ENCODE results near the gene FAM20C.

FAM20C gene

DNA sequence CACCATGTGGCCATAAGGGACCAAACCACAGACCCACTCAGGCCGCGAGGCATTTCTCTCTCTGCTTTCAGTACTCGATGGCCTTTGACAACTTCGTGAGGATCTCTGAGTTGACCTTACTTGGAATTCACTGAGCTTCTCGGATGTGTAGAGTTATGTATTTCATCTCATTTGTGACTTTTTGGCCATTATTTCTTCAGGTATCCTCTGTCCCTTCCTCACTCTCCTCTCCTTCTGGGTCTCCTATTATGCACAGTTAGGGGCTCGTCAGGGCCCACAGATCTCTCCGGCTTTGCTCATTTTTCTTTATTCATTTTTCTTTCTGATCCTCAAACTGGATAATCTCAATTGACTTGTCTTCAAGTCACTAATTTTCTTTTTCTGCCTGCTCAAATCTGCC, 81.0 kb downstream of the FAM20C start:
- Histone ChIP-seq H3K4me1 (ENCODE audit: low read depth, poor library complexity, severe bottlenecking) (no peaks in the 10 kb centered on the region), H3K27me3 (ENCODE audit: insufficient read depth, low read depth) (peaks cover 46% of the 10 kb centered on the region; the same call in 1 of the 2 replicates)
- TF ChIP-seq, protein P1, sequence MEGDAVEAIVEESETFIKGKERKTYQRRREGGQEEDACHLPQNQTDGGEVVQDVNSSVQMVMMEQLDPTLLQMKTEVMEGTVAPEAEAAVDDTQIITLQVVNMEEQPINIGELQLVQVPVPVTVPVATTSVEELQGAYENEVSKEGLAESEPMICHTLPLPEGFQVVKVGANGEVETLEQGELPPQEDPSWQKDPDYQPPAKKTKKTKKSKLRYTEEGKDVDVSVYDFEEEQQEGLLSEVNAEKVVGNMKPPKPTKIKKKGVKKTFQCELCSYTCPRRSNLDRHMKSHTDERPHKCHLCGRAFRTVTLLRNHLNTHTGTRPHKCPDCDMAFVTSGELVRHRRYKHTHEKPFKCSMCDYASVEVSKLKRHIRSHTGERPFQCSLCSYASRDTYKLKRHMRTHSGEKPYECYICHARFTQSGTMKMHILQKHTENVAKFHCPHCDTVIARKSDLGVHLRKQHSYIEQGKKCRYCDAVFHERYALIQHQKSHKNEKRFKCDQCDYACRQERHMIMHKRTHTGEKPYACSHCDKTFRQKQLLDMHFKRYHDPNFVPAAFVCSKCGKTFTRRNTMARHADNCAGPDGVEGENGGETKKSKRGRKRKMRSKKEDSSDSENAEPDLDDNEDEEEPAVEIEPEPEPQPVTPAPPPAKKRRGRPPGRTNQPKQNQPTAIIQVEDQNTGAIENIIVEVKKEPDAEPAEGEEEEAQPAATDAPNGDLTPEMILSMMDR (conservative IDR thresholded peaks at IDR 0.05; ENCODE audit: low read depth, low read length), result no peak

DNA sequence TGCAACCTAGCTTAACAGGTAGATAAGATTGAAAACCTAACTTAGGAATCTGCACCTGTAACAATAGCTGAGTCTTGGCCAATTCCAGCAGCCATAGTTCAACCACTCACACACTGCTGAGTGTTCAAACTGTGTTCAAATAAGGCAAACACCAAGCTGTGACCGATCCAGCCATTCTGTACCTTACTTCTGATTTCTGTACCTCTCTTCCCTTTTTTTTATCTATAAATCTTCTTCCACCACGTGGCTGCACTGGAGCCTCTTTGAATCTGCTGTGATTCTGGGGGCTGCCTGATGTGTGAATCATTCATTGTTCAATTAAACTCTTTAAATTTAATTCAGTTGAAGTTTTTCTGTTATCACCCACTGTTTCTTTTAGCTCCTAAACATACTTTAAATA, 81.9 kb downstream of the FAM20C start:
- H3K9ac ChIP-seq, result no peak overlapping the region
- no peak overlapping the region for H3K4me3 ChIP-seq (IDR thresholded peaks at IDR 0.05; ENCODE audit: insufficient read depth, low read depth, low read length)
- TF ChIP-seq, protein P1 (conservative IDR thresholded peaks at IDR 0.05; ENCODE audit: low read depth, low read length), result no peak
- no peak overlapping the region for H2AFZ ChIP-seq (ENCODE audit: low read depth)
- H3K36me3 ChIP-seq (ENCODE audit: insufficient read depth), result no peaks in the 10 kb centered on the region
- no peaks in the 10 kb centered on the region for H4K20me1 ChIP-seq (ENCODE audit: insufficient read depth)
- H3K27ac ChIP-seq, result no peak overlapping the region
- no peak overlapping the region for H3K4me2 ChIP-seq
- peaks cover 48% of the 10 kb centered on the region; the same call in 1 of the 2 replicates for H3K27me3 ChIP-seq (ENCODE audit: insufficient read depth, low read depth)
- no peaks in the 10 kb centered on the region for H3K79me2 ChIP-seq (ENCODE audit: insufficient read depth, low read depth)
- H3K4me1 ChIP-seq (ENCODE audit: low read depth, poor library complexity, severe bottlenecking), result no peaks in the 10 kb centered on the region

More for the DNA sequence above, 81.0 kb downstream of the FAM20C start:
- H3K27ac ChIP-seq, result no peak overlapping the region
- no peaks in the 10 kb centered on the region for H4K20me1 ChIP-seq (ENCODE audit: insufficient read depth)
- no peaks in the 10 kb centered on the region for H3K79me2 ChIP-seq (ENCODE audit: insufficient read depth, low read depth)
- no peak overlapping the region for H3K4me3 ChIP-seq (IDR thresholded peaks at IDR 0.05; ENCODE audit: insufficient read depth, low read depth, low read length)
- H3K36me3 ChIP-seq (ENCODE audit: insufficient read depth), result no peaks in the 10 kb centered on the region
- no peak overlapping the region for H3K4me2 ChIP-seq
- no peak overlapping the region for H3K9ac ChIP-seq
- H2AFZ ChIP-seq (ENCODE audit: low read depth), result no peak overlapping the region

DNA sequence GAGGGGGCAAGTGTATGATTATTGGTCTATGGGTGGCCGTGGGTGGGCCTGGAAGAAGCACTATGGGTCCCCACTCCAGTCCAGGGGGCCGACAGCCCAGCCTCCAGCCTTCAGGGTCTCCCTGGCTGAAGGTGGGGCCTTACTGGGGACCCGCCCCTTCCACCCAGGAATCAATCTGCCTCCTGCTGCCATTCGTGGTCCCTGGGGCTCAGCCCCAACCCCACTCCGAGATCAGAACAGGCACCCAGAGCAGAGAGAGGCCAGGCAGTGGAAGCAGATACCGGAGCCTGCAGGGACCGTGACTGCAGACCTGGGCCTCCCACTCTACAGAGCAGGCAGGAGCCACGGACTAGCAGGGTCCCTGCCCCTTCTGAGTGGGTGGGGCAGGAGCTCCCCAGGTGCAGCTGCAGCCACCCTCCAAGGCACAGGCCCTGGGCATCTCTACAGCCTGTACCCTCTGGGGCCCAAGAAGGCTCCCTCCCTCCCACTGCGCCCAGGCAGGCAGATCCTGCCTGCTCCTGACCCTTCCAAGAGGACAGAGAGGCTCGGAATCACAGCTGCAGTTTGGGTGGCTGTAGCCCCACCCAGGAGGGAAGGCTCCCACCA, 84.0 kb downstream of the FAM20C start:
- Histone ChIP-seq H3K4me2 (no peak overlapping the region), H3K27ac (no peak overlapping the region), H2AFZ (ENCODE audit: low read depth) (no peak overlapping the region), H3K79me2 (ENCODE audit: insufficient read depth, low read depth) (no peaks in the 10 kb centered on the region), H3K4me3 (IDR thresholded peaks at IDR 0.05; ENCODE audit: insufficient read depth, low read depth, low read length) (no peak overlapping the region), H3K9ac (no peak overlapping the region), H3K27me3 (ENCODE audit: insufficient read depth, low read depth) (peaks cover 68% of the 10 kb centered on the region; the same call in 1 of the 2 replicates), H3K36me3 (ENCODE audit: insufficient read depth) (no peaks in the 10 kb centered on the region), H4K20me1 (ENCODE audit: insufficient read depth) (no peaks in the 10 kb centered on the region), H3K4me1 (ENCODE audit: low read depth, poor library complexity, severe bottlenecking) (no peaks in the 10 kb centered on the region)
- TF ChIP-seq, protein P1 (conservative IDR thresholded peaks at IDR 0.05; ENCODE audit: low read depth, low read length), result no peak

DNA sequence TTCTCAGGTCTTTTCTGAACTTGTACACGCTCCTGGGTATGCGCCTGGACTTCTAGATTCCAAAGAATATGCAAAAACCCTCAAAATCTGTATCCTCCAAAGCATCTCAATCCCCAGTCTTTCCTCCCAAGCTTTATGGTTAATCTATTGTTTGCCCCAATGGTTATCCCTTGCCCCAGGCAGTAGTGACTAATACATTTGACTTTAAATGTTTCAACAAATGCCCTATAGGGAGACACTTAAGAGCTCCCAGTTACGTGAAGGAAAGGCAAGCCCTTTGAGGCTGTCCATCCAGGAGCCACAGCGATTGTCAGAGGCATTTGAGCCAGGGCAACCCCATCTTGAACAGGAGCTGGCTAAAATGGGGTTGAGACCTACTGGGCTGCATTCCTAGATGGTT, 84.9 kb downstream of the FAM20C start:
- H3K36me3 ChIP-seq (ENCODE audit: insufficient read depth), result no peaks in the 10 kb centered on the region
- no peak overlapping the region for H3K9ac ChIP-seq
- peaks cover 68% of the 10 kb centered on the region; the same call in 1 of the 2 replicates for H3K27me3 ChIP-seq (ENCODE audit: insufficient read depth, low read depth)
- no peaks in the 10 kb centered on the region for H3K4me1 ChIP-seq (ENCODE audit: low read depth, poor library complexity, severe bottlenecking)
- H4K20me1 ChIP-seq (ENCODE audit: insufficient read depth), result no peaks in the 10 kb centered on the region
- TF ChIP-seq, protein P1 (conservative IDR thresholded peaks at IDR 0.05; ENCODE audit: low read depth, low read length), result no peak
- no peak overlapping the region for H3K4me3 ChIP-seq (IDR thresholded peaks at IDR 0.05; ENCODE audit: insufficient read depth, low read depth, low read length)
- no peaks in the 10 kb centered on the region for H3K79me2 ChIP-seq (ENCODE audit: insufficient read depth, low read depth)
- no peak overlapping the region for H3K27ac ChIP-seq
- H2AFZ ChIP-seq (ENCODE audit: low read depth), result no peak overlapping the region
- H3K4me2 ChIP-seq, result no peak overlapping the region

Data from KMS-11 (cell line).